NCI-H510A treated with DMSO at 0.1 percent for 48 hours (cell line): ENCODE data around the gene BCL11A.

Experiments
- DNase-seq: peaks from one replicate; lab custom pipeline; 2025; lab: John Stamatoyannopoulos, UW

BCL11A gene

DNA sequence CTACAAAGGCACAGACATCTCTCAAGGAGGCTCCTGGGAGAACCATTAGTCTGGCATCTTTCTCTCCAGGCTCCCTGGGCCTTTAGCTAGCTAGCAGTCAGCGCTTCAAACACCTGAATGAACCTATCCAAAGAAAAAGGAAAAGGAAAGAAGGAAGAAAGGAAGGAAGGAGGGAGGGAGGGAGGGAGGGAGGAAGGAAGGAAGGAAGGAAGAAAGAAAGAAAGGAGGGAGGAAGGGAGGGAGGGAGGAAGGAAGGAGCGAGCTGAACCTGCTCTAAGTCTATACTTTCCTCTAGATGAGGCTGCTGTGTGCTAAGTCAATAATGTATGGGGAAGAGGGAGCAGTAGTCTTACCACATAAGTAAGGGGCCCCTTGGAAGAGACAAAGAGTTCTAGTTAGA lies 5.1 kb upstream of the BCL11A start:
- no peak for DNase-seq

DNA sequence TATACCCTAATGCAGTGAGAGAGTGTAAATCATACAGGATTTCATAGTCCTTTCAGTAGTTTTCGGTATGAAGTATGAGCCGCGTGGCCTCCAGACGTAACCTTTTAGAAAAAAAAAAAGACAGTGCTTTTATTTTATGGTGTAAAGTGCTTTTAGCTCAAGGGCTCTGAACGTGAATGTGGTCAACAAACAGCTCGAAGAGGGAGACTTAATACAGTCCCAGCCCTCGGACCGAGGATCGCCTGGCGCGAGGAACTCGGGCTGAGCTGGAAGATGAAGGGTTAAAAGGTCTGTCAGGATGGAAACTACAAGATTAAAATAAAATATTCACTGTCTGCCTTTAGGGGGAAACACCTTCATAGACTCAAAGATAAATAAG lies 4.0 kb upstream of the BCL11A start:
- peak; percentile 59 for DNase-seq

DNA sequence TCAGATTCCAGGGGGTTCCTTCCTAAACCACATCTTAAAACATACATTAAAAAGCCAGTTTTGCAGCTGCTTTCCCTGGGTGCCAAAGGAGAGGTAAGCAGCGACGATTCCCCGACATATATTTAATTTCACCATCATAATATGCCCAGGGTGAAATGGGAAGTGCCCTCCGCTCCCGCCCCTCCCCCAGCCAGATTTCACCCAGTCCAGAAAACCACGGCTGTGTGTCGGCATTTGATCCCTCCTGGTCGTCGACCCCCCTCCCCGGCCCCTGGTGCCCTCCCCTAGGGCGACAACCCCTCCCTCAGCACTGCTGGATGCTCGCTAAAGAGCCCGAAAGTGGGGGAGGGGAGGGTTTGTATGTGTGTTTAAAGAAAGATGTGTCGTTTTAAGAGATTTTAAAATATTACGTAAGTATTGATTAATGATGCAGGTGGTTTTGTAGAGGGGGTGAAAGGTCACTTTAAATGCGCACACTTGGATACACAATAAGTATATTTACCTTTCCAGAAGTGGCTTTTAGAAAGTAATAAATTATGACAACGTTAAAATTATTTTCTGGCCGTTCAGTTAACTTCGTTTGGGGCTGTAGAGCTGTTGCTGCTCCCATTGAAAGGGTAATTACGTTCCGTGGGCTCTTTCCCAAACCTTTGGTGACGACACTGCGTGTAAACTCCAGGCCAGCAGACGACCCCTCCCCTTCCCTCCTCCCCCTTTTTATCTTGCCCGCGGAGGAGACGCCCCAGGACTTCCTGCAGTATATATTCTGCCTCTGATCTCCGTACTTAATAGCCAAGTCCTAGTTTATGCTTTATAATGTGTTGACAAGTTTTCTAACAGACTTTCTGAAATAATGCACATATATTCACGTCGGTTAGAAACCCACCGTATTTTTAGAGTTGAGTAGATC lies 3.4 kb upstream of the BCL11A start:
- peak; percentile 59 for DNase-seq

DNA sequence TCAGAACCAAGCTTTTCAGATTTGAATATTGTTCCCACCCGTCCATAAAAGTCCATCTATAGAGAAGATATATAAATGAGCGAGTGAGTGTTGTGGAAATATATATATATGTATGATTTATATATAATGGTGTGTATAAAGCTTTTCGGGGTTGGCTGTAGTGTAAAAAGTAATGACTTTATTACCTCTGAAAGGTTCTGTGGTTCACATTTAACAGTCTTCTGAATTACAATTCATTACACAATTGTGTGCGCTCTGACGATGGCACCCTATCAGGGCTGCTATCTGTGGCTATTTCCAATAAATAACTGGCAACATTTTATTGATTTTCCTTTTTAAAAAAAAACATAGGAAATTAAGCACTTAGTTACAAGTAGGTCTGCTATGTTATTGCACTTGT lies 2.7 kb upstream of the BCL11A start:
- no peak for DNase-seq

DNA sequence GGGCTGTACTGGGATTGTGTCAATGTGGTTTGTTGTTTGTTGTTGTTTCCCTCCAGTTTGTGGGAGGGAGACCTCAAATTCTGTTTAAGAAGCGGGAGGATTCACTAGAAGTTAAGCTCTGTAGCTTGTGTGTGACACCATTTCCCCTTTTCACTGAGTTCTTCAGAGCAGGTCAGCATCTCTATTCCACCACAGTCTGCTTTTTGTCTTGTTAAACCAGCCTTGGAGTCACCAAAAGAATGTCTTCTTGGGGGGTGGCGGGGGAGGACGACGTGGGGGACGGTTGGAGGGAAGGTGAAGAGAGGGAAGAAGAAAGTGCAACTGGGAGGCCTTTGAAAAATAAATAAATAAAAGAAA lies 2.3 kb upstream of the BCL11A start:
- no peak for DNase-seq

DNA sequence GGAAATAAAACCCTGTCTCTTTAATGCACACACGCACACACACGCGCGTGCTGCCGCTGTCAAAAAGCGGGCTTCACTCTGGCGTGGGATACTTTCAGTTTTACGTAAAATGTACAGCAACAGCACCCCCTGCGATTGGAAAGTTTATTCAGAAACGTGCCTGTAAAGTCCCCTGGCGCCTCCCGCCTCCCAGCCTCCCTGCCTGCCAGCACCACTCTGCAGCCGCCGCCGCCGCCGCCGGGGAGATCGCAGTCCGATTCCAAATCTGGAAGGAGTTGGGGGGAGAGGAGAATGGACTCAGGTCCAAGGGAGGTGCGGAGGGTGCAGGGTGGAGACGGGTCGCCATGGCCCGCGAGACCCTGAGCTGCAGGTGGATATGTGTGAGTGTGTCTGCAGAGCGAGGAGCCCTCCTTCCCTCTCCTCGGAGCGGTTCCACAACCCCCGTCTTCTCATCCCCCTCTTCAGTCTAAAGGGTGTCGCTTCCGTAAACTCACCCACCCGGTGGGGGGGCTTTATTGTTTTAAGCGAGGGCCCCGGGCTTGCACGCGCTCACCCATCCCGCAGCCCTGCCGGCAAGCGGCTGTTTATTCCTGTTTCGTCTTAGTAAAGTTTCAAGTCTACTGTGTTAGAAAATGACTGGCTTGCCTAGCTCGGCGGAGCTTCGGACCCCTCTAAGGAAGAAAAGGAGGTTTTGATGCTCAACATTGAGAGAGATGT lies 1.8 kb upstream of the BCL11A start:
- DNase-seq: peak; percentile 61

DNA sequence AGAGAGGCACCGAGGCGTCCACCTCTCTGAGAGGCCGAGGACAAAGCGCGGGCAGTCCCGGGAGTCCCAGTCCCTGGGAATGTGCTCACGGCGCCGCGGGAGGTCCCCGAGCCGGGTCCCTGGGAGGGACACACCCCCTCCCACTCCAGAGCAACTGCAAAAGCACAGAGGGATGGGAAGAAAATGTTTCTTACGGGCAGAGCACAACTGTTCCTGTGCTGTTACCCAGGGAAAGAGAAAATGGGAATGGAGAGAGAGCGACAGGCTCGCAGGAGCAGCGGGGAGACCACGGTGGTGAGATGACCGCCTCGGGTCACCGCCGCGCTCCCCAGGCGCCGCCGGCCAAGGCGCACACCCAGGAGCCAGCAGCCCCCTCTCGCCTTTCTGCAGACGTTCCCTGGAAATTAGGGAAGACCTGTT lies 1.2 kb upstream of the BCL11A start:
- peak; percentile 61 for DNase-seq

DNA sequence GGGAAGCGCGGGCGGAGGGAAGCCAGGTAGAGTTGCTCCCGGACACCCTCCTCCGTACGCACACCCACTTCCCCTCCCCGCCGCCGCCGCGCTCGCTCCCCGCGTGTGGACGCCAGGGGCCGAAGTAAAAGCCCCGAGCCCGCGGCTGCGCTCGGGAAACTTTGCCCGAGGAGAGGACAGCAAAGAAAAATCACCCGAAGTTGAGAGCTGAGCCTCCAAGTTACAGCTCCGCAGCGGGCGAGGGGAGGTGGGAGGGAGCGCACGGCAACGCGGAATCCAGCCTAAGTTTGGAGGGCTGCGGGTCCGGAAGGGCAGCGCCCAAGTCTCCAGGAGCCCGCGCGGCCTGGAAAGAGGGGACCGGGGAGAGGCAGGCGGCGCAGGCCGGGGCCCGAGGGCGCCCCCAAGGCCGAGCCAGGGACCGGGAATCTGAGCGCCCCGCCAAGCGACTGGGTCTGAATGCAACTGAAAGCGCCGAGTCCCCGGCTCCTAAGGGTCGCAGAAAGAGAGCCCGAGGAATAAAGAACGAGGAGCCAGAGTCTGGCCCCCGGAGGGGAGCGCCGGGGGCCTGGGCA lies 706 bp upstream of the BCL11A start:
- DNase-seq: peak; percentile 10

DNA sequence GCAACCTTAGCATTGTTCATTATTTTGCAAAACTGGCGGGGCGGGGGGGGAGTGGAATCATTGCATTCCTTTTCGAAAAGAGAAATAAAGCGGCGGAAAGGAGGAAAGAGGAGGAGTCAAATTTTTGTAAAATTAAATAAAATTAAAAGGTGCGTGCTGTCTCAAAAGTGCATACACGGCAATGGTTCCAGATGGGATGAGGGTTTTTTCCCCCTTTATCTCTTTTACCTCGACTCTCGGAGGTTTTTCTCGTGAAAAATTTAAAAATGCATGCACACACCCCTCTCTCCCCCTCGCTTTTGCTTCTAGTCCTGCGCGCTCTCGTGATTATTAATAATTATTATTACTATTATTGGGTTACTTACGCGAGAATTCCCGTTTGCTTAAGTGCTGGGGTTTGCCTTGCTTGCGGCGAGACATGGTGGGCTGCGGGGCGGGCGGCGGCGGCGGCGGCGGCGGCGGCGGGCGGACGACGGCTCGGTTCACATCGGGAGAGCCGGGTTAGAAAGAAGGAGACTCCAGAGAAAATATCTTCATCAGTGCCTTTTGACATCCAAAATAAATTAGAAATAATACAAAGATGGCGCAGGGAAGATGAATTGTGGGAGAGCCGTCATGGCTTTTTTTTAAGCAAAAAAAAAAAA lies 481 bp downstream of the BCL11A start:
- no peak for DNase-seq

DNA sequence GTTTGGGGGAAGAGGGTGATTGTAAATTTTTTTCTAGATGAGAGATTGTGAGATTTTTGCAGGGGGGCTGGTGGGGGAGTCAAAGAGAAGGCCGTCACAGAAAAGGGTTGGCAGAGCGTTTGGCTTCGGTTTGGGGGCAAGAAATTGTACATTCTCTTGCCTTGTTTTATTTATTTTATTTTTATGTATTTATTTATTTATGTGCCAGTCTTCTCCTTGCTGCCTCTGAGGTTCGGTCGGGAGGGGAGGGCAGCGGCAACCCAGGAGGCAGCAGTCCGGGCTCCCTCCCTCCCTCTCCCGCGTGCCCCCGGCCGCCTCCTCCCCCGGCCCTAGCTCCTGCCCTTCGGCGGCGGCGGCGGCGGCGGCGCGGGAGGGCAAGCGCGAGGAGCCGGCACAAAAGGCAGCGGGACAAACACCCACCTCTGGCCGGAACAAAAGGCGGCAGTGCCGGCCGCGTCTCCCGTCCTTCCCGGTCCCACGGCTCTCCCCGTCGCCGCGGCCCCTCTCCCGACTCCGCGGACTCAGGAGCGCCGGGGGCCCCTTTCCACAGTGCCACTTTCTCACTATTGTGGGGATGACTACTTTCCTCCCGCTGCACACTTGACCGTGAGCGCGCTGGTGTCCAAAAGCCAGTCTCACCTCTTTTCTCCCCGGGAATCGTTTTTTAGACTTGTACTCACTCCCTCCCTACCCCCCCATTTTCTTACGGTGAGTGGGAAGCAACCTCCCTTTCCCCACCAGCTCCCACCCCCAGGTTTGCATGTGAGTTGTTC lies 1.2 kb downstream of the BCL11A start:
- DNase-seq: peak; percentile 17

DNA sequence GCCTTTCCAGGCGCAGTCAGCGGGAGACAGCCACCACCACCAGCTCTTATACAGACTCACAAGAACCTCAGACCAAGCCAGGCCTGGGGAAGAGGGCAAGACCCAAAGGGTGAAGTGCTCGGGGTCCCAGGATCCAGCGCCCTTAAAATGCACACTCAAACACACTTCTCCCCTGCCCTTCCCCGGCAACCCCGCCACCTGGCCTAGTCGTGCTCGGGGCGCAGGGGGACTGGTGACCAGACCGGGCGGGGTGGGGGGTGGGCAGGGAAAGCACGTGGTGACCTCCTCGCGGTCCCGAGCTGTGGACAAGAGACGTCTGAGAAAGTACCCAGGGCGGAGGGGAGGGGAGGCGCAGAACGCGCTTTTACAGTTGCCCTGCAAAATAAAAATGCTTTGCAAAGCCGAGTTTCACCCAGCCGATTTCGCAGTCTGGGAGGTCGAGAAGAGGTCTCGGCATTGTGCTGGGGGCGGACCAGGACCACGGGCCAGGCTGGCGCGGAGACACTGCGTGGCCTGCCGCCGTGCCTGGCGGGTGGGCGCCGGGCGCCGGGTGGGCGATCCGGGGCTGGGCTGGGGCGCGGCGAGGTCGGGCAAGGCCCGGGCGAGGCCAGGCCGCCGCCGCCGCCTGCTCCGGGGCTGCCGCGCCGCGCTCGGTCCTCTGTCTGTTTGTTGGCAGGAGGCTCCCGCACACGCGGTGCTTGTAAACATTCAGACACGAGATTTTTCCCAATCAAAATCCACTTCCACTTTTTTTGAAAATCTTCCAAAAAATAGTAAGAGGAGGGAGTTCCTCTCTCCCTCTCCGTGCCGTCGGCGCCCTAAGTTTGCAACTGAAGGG lies 2.0 kb downstream of the BCL11A start:
- DNase-seq: peak; percentile 32

DNA sequence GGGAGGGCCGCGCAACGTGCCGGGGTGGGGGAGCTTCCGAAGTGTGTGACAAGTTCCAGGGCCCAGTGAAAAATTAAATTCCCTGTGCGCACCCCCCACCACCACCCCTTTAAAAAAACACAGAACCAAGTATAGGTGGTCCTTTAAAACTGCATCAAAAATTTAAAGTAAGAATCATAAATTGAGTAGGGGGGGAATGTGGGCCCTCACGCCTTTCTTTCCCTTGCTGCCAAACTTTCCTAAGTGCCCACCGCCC lies 2.5 kb downstream of the BCL11A start:
- DNase-seq: no peak

DNA sequence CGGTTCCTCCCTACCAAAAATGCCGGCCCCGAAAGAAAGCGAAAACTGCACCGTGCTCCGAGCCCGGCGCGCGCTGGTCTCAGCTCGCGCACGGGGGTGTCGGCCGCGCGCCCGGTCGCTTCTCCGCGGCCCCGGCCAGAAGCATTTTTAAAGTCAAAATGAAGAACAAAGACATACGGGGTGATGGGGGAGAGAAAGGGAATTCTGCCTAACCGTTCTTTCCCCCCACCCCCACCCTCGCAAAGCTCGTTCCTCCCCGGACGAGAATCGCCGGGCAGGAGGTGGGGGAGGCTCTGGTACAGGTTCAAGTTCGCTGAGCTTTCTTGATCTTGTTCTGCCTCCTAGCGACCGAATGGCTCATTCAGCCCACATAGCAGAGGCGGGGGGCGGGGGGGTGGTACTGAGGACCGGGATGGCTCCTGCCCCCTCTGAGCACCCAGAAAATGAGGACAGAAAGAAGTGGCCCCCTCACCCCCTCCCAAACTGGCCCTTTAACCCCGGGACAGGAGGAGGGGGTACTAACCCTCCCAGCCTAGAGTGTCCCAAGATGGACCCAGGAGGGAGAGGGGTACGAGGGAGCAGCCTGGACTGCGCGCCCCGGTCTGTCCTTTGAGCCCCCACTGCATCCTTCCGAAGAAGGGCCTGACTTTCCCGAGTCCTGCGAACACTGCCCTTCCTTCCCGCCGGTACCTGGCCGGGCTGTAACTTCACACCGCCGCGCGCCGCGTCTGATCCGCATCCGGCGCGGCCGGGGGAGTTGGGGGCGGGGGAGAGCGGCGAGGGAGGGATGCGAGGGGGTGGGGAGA lies 3.1 kb downstream of the BCL11A start:
- DNase-seq: peak; percentile 76

DNA sequence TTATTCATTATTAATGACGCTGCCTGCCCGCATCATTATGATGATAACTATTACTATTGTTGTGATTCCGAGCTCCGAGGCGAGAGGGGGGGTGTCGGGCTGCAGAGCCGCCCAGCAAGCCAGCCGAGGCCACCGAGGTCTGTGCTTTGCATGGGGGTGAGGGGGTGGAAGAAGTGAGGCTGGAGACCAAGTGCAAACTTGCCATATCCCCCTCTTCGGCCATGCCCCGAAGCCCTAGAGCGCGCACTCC lies 3.6 kb downstream of the BCL11A start:
- DNase-seq: peak; percentile 76

DNA sequence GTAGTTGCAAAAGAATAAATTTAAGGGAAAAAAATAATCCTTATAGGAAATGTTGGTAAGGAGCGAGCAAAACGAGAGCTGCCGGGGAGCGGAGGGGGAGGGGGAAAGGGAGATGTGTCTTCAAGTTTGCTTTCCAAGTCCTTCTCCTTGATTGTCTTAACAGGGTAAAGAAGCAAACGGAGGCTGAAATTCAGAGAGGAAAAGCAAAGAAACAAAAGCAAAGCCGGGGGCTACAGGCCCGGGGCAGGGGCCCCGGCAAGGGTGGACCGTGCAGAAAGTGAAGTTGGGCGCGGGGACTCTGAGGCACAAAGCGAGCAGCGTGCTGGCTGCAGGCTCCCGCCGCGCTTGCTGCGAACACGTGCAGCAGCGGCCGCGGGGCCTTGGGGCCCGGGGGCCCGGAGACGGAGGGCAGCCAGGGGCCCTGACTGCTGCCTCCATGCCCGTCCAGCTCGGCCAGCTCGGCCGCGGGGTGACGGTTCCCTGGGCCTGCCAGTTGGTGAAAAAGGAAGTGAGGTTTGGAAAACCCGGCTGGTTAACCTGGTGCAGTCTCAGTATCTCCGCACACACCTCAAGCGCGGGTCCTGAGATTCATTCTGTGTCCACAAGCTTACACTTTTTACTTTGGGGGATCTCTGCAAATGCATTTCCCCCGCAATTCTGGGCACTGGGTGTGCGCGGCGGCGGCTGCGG lies 4.1 kb downstream of the BCL11A start:
- peak; percentile 73 for DNase-seq

DNA sequence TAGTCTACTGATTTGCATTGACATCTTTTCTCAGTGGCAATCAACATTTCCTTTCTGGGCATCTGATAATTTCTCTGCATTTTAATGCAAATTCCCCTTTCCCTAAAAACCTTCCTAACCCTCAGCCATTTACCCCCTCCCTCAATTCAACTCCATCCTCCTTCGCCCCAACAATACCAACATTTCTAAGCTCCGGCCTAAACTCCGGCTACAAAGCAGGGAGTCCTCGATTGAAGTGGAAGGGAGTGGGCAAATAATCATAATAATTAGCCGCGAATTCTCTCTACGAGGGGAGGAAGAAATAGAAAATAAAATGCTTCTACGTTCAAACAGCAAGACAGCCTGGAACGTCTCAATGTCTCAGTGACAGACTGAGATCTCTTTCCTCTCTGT lies 4.6 kb downstream of the BCL11A start:
- DNase-seq: no peak

DNA sequence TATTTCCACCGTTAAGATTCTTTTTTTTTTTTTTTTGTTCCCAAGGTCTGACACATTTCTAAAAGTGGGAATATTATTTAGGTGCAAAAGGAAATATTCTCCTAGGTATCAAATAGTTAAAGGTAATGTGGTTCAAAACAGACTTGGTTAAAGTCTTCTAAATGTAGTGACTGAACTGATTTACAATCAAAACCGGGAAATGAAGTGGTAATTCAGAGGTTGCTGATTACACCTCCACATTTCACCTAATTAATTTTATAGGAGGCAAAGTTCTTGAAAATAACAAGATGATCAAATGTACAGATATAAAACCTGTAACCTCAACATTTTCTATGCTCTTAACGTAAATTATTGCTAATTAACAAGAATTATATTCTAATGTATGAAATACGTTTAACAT lies 5.1 kb downstream of the BCL11A start:
- no peak for DNase-seq

DNA sequence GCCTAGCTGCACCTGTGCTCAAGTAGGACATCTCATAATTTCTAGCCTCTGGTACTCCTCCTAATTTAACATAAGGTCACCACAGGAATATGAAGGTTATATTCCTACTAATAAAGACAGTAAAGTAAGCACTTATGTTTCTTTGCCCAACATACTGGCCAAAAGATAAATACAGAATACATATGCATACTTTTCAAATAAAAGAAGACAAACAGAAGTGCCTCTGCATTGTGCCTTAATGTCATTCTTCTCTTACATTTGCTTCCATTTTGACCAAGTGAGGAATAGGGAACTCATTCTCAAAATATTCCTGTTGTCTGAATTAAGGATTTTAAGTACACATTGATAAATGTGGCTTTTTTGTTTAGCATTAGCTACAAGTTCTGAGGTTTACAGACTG lies 5.6 kb downstream of the BCL11A start:
- DNase-seq: no peak

DNA sequence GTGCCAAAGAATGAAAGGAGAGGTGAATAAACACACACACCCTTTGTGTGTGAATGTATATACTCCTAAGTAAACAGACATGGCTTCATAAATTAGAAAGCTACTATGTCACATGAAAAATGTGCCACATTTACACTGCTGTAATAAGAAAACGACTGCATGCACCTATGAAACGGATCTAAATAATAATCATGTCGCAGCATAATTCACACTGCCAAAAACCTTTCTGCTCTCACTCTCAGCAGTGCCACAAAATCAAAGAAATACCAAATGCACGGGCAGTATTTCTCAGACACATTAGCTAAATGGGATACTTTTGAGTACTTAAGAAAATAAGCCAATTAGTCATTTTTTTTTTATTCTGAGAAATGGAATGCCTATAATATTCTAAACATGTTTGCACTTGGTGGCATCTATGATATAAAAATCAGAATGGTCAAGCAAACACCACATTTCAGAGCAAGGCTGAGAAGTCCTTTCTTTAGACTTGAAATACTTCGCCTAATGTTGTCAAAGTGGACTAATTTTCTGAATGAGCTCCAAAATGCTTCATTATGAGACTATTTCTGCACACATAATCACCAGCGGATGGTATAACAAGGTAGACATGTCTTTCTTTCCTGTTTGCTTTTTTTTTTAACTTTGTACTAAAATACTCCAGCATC lies 6.6 kb downstream of the BCL11A start:
- DNase-seq: no peak
